Small intestine (tissue), 7 donors: ENCODE data around the gene EGFL6. TPM values are rescaled to one million over a fixed set of nuclear protein-coding genes. Genes with fewer than 3 reads are reported as not detected.
"Not testable (repeated sequence)": the region's sequence is repeated elsewhere in the genome, so short reads cannot be mapped to it uniquely, and the experiment has no call there.

Experiments used
- DNase-seq, 2 donors: peaks; one replicate each; pipeline versions ENCODE4 v3.0.0 to v3.0.0-alpha.2; 2013
- FAIRE-seq: peaks from 2 replicates; lab custom pipeline; 2012; peaks lifted over from hg19 to GRCh38; lab: Jason Lieb, UNC
- H3K27ac ChIP-seq, 3 donors: one replicate each; pipeline ENCODE4 v1.5.1; 2013; ENCODE audit warnings: low read length in 2 of 3, mild to moderate bottlenecking in 2 of 3, control low read depth in 1 of 3, inconsistent platforms in 1 of 3, low read depth in 1 of 3, moderate library complexity in 1 of 3
- H3K27me3 ChIP-seq, 3 donors: one replicate each; pipeline ENCODE4 v1.6.1; 2013; ENCODE audit warnings: low read length in 3 of 3, inconsistent platforms in 1 of 3; ENCODE audit not compliant: control insufficient read depth in 3 of 3, insufficient read depth in 3 of 3
- H3K36me3 ChIP-seq, 3 donors: one replicate each; pipeline ENCODE4 v1.6.1; 2013; ENCODE audit warnings: low read length in 3 of 3, inconsistent platforms in 1 of 3, low read depth in 1 of 3, mild to moderate bottlenecking in 1 of 3, moderate library complexity in 1 of 3; ENCODE audit not compliant: control insufficient read depth in 3 of 3, insufficient read depth in 2 of 3
- H3K4me1 ChIP-seq, 3 donors: one replicate each; pipeline ENCODE4 v1.6.1; 2013; ENCODE audit warnings: low read length in 2 of 3, inconsistent platforms in 1 of 3, low read depth in 1 of 3, mild to moderate bottlenecking in 1 of 3, moderate library complexity in 1 of 3; ENCODE audit not compliant: control insufficient read depth in 3 of 3, insufficient read depth in 2 of 3
- H3K4me3 ChIP-seq, 3 donors: one replicate each; pipeline ENCODE4 v1.5.1; 2013; ENCODE audit warnings: low read length in 3 of 3, control low read depth in 1 of 3, inconsistent platforms in 1 of 3, low read depth in 1 of 3, mild to moderate bottlenecking in 1 of 3, moderate library complexity in 1 of 3
- H3K9me3 ChIP-seq, 2 donors: one replicate each; pipeline ENCODE4 v1.6.1; 2013; ENCODE audit warnings: low read depth in 1 of 2, low read length in 1 of 2; ENCODE audit not compliant: control insufficient read depth in 2 of 2, insufficient read depth in 1 of 2
- WGBS, 3 donors: extraction: QIAGEN DNeasy Blood & Tissue Kit; methylation state at CpG; one replicate each; pipeline ENCODE4 v1.1.7; 2013; 5-methylcytosine and 5-hydroxymethylcytosine counted together
- polyA plus RNA-seq, 4 donors: library from polyadenylated mRNA; stranded (reverse) in 3 of 4; unstranded in 1 of 4; fragments of 200-250 nt in 3 of 4; fragments of 120-200 nt in 1 of 4; gene quantifications; one replicate each; pipeline versions ENCODE4 v1.2.1 to v1.2.3, GENCODE V29; 2013
- donor health status: healthy with polysubstance abuse.
- donor health status: control.
- donor health status: control.
- donor health status: Bipolar disorder and iron deficiency.
- donor health status: healthy.

The EGFL6 gene
- polyA plus RNA-seq, 4 donors, result 0.69 to 0.72 TPM; not detected in 2

GRCh38 chrX:13659063-13659462 is 89.7 kb downstream of the EGFL6 start:
- DNase-seq, result no peak
- 47 to 55% (median 51%) methylated on average over 6 of the region's 6 CpGs for WGBS, 3 donors
- FAIRE-seq, result no peak
- H3K27ac ChIP-seq, result no peak overlapping the region
- no peaks in the 10 kb centered on the region for H3K9me3 ChIP-seq
- no peaks in the 10 kb centered on the region for H3K4me1 ChIP-seq
- H3K4me3 ChIP-seq, result no peak overlapping the region
- H3K27me3 ChIP-seq, result no peaks in the 10 kb centered on the region
- H3K36me3 ChIP-seq, result peaks cover 0 to 6% (median 2%) of the 10 kb centered on the region in 3 donors

GRCh38 chrX:13661735-13662288 is 92.4 kb downstream of the EGFL6 start:
- Histone ChIP-seq H3K27ac (peak overlapping the region in 2 of 3 donors; percentile 33 to 76), H3K27me3 (no peaks in the 10 kb centered on the region), H3K4me1 (no peaks in the 10 kb centered on the region), H3K4me3 (no peak overlapping the region), H3K36me3 (peaks cover 0 to 2% (median 2%) of the 10 kb centered on the region in 3 donors), H3K9me3 (no peaks in the 10 kb centered on the region)
- WGBS, 3 donors, result 61 to 86% (median 82%) methylated on average over 6 of the region's 6 CpGs
- no peak for FAIRE-seq
- DNase-seq, result no peak

GRCh38 chrX:13662355-13662791 is 93.0 kb downstream of the EGFL6 start:
- Histone ChIP-seq H3K36me3 (peaks cover 0 to 2% (median 2%) of the 10 kb centered on the region in 3 donors), H3K27ac (peak overlapping the region in 2 of 3 donors; percentile 33 to 76), H3K9me3 (no peaks in the 10 kb centered on the region), H3K4me3 (no peak overlapping the region), H3K4me1 (no peaks in the 10 kb centered on the region), H3K27me3 (no peaks in the 10 kb centered on the region)
- FAIRE-seq, result no peak
- 46 to 81% (median 75%) methylated on average over 6 of the region's 6 CpGs for WGBS, 3 donors
- no peak for DNase-seq

- DNase-seq, result no peak
- no peak for FAIRE-seq
- H3K36me3 ChIP-seq, result peaks cover 0 to 2% (median 2%) of the 10 kb centered on the region in 3 donors
- no peaks in the 10 kb centered on the region for H3K4me1 ChIP-seq
- 78 to 83% (median 82%) methylated on average over 3 of the region's 3 CpGs for WGBS, 3 donors
- peak overlapping the region in 1 of 3 donors; percentile 24 for H3K27ac ChIP-seq
- H3K4me3 ChIP-seq, result no peak overlapping the region
- no peaks in the 10 kb centered on the region for H3K9me3 ChIP-seq
- H3K27me3 ChIP-seq, result no peaks in the 10 kb centered on the region
Measured at GRCh38 chrX:13664020-13664419, 94.6 kb downstream of the EGFL6 start.

GRCh38 chrX:13666836-13667235 is 97.4 kb downstream of the EGFL6 start:
- FAIRE-seq, result no peak
- no peak overlapping the region for H3K27ac ChIP-seq
- no peak overlapping the region for H3K4me3 ChIP-seq
- H3K36me3 ChIP-seq, result no peaks in the 10 kb centered on the region
- DNase-seq, result no peak
- no peaks in the 10 kb centered on the region for H3K4me1 ChIP-seq
- 80 to 85% (median 84%) methylated on average over 3 of the region's 3 CpGs for WGBS, 3 donors
- H3K9me3 ChIP-seq, result no peaks in the 10 kb centered on the region
- H3K27me3 ChIP-seq, result no peaks in the 10 kb centered on the region

GRCh38 chrX:13667919-13668318 is 98.5 kb downstream of the EGFL6 start:
- no peak overlapping the region for H3K4me3 ChIP-seq
- no peak for FAIRE-seq
- no peaks in the 10 kb centered on the region for H3K9me3 ChIP-seq
- no peaks in the 10 kb centered on the region for H3K27me3 ChIP-seq
- DNase-seq, result no peak
- H3K27ac ChIP-seq, result no peak overlapping the region
- H3K36me3 ChIP-seq, result no peaks in the 10 kb centered on the region
- H3K4me1 ChIP-seq, result no peaks in the 10 kb centered on the region

GRCh38 chrX:13669246-13669737 is 99.9 kb downstream of the EGFL6 start:
- no peaks in the 10 kb centered on the region for H3K9me3 ChIP-seq
- H3K4me1 ChIP-seq, result no peaks in the 10 kb centered on the region
- peak; percentile 87 to 91 for DNase-seq
- no peaks in the 10 kb centered on the region for H3K27me3 ChIP-seq
- H3K36me3 ChIP-seq, result no peaks in the 10 kb centered on the region
- 6 to 20% (median 7%) methylated on average over 9 of the region's 9 CpGs for WGBS, 3 donors
- H3K27ac ChIP-seq, result peak overlapping the region; percentile 37 to 72 (median 72)
- FAIRE-seq, result peak; percentile 30
- no peak overlapping the region for H3K4me3 ChIP-seq

GRCh38 chrX:13669755-13670154 is 100.4 kb downstream of the EGFL6 start:
- 76 to 88% (median 86%) methylated on average over 8 of the region's 8 CpGs for WGBS, 3 donors
- H3K4me1 ChIP-seq, result not testable (repeated sequence)

GRCh38 chrX:13670197-13670596 is 100.8 kb downstream of the EGFL6 start:
- FAIRE-seq (no peak), DNase-seq (no peak)
- Histone ChIP-seq H3K9me3 (no peaks in the 10 kb centered on the region), H3K4me3 (no peak overlapping the region), H3K36me3 (no peaks in the 10 kb centered on the region), H3K27me3 (no peaks in the 10 kb centered on the region), H3K4me1 (no peaks in the 10 kb centered on the region), H3K27ac (no peak overlapping the region)
- 72 to 85% (median 83%) methylated on average over 5 of the region's 5 CpGs for WGBS, 3 donors

More at GRCh38 chrX:13669755-13670154, 100.4 kb downstream of the EGFL6 start:
- H3K27me3 ChIP-seq, FAIRE-seq, DNase-seq, H3K9me3 ChIP-seq, H3K4me3 ChIP-seq, H3K36me3 ChIP-seq: not testable (repeated sequence)
- peak overlapping the region; percentile 37 to 72 (median 72) for H3K27ac ChIP-seq
